Stimulated activated CD4-positive, alpha-beta T cell treated with anti-CD3 and anti-CD28 coated beads, Interleukin-1b, Interleukin-23, amount 100 ng/mL, for 24 hours (primary cell): Measurements from ENCODE around the gene HCN2.
"Not testable (repeated sequence)": the region's sequence is repeated elsewhere in the genome, so short reads cannot be mapped to it uniquely, and the experiment has no call there.

Experiments
- DNase-seq, 4 experiments: peaks; one replicate each; pipeline ENCODE4 v3.0.0-alpha.2; 2020; ENCODE audit warnings: low read depth in 4 of 4, low spot score in 1 of 4

Gene HCN2

GRCh38 chr19:602391-603301 is 13.0 kb downstream of the HCN2 start:
- DNase-seq: no peak

DNA sequence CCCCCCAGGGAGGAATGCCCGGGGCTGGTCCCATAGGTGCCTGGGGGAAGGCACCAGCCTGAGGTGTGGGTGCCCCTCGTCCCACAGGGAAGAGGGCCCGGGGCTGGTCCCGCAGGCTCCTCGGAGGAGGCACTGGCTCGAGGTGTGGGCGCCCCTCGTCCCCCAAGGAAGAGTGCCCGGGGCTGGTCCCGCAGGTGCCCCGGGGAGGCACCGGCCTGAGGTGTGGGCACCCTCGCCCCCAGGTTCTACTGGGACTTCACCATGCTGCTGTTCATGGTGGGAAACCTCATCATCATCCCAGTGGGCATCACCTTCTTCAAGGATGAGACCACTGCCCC is 13.6 kb downstream of the HCN2 start:
- DNase-seq: not testable (repeated sequence)

DNA sequence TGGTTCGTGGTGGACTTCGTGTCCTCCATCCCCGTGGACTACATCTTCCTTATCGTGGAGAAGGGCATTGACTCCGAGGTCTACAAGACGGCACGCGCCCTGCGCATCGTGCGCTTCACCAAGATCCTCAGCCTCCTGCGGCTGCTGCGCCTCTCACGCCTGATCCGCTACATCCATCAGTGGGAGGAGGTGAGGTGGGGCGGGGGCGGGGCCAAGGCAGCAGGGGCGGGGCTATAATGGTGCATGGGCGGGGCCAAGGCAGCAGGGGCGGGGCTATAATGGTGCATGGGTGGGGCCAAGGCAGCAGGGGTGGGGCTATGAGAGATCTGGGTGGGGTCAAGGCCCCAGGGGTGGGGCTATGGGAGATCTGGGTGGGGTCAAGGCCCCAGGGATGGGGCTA is 14.1 kb downstream of the HCN2 start:
- DNase-seq: not testable (repeated sequence)

GRCh38 chr19:604355-604754 is 14.7 kb downstream of the HCN2 start:
- DNase-seq: peak in 1 of 4 experiments; percentile 38

DNA sequence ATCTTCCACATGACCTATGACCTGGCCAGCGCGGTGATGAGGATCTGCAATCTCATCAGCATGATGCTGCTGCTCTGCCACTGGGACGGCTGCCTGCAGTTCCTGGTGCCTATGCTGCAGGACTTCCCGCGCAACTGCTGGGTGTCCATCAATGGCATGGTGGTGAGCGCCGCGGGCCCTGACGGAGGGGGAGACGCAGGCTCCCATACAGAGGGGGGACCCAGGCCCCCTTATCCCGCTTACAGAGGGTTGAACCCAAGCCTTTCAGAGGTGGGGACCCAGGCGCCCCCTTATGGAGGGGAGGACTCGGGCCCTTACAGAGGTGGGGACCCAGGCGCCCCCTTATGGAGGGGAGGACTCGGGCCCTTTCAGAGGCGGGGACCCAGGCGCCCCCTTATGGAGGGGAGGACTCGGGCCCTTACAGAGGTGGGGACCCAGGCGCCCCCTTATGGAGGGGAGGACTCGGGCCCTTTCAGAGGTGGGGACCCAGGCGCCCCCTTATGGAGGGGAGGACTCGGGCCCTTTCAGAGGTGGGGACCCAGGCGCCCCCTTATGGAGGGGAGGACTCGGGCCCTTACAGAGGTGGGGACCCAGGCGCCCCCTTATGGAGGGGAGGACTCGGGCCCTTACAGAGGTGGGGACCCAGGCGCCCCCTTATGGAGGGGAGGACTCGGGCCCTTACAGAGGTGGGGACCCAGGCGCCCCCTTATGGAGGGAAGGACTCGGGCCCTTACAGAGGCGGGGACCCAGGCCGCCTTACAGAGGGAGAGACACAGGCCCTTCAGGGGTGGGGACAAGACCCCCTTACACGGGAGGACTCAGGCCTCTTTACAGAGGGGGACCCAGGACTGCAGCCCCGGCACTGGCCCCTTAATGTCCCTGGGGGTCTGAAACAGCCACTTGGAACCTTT is 15.6 kb downstream of the HCN2 start:
- DNase-seq: not testable (repeated sequence)

- no peak for DNase-seq
Measured at GRCh38 chr19:607301-608154, 17.8 kb downstream of the HCN2 start.

DNA sequence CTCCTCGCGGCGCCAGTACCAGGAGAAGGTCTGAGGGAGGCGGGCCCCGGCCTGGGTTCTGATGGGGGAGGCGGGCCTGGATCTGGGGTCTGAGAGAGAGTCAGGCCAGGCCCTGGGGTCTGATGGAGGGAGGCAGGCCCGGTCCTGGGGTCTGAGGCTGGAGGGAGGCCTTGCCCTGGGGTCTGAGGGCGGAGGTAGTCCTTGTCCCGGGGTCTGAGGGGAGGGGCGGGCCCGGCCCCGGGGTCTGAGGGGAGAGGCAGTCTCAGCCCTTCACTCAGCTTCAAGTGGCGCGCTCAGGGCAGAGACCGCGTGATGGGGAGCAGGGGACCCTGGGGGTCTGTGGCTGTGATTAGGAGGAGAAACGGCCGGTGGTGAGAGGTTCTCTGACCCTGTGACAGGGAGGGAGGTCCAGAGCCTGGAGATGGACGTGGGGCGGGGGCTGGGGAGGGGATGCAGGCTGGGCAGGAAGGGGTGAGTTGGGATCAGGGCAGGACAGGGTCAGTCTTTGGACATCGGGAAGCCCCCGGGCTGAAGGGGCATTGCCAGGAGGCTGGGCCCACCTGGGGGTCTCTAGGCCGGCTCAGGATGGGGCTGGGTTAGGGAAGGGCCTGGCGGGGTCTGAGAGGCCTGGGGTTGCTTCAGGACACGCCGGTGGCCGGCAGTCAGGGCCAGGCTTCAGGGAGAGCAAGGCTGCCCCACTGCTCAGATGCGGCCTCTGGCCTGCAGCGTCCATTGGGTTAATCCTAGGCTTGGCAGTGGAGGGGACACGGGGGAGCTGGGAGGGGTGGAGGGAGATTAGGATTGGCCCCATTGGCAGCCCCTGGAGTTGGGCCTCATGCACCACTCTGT is 18.7 kb downstream of the HCN2 start:
- DNase-seq: no peak

DNA sequence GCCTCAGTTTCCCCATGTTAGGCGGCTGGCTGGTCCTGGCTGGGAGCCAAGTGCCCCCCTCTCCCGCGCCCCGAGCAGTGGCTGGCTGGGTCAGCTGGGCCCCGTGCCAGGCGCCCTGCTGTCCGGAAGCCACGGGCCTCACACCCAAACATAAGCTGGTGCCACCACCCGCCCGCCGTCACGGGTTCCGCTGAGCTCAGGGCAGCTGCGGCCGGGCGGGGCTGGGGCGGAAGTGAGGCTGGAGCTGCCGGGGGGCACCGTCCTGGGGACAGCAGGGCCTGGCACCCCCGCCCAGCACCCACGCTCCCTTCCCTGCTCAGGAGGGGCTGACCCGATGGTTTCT is 19.3 kb downstream of the HCN2 start:
- DNase-seq: no peak

DNA sequence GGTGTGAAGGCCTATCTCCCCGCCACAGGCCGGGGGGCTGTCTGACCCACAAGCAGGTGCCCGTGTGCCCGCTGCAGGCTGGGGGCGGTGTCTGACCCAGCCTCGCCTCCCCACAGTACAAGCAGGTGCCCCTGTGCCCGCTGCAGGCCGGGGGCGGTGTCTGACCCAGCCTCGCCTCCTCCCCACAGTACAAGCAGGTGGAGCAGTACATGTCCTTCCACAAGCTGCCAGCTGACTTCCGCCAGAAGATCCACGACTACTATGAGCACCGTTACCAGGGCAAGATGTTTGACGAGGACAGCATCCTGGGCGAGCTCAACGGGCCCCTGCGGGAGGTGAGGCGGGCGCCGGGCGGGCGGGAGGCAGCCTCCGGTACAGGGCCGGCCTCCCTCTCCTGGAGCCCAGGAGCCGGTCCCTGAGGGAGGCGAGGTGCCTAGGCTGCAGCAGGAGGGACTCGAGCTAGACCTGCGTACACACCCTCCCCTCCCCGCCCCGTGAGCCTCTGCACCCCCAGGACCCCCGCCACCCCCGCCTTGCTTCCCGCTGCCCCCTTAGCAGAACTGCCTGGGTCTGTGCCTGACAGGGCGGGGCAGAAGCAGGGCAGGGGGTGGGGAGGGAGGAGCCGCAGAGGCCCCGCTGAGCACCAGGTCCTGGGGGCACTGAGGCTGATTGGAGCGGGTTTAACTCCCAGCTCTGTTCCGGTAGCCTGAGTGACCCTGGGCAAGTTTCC is 20.6 kb downstream of the HCN2 start:
- no peak for DNase-seq

DNA sequence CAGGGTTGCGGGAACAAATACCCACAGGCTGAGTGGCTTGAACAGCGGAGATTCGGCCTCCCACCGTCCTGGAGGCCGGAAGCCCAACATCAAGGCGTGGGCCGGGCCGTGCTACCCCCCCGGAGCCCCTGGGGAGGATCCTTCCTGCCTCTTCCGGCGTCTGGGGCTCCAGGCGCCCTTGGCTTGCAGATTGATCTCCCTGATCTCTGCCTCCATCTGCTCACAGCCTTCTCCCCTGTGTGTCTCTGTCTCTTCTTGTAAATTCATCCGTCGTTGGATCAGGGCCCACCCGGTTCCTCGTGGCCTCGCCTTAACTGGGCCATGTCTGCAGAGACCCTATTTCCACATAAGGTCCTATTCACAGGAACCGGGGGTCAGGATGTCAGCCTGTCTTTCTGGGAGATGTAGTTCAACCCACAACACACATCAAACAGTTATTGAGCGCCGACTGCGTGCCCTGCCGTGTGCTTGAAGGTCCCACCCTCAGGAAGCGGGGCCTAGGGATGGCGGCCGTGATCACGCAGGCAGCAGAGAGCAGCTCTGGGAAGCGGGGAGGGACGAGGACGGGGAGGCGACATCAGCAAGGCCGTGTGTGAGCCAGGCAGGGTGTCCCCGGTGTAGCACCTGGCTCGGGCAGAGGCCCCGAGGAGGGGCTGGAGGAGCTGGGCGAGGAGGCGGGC is 21.3 kb downstream of the HCN2 start:
- peak in 2 of 4 experiments; percentile 28 to 52 for DNase-seq

GRCh38 chr19:611481-611868 is 21.8 kb downstream of the HCN2 start:
- peak in 3 of 4 experiments; percentile 46 to 63 (median 58) for DNase-seq

GRCh38 chr19:612941-613340 is 23.3 kb downstream of the HCN2 start:
- DNase-seq: no peak

DNA sequence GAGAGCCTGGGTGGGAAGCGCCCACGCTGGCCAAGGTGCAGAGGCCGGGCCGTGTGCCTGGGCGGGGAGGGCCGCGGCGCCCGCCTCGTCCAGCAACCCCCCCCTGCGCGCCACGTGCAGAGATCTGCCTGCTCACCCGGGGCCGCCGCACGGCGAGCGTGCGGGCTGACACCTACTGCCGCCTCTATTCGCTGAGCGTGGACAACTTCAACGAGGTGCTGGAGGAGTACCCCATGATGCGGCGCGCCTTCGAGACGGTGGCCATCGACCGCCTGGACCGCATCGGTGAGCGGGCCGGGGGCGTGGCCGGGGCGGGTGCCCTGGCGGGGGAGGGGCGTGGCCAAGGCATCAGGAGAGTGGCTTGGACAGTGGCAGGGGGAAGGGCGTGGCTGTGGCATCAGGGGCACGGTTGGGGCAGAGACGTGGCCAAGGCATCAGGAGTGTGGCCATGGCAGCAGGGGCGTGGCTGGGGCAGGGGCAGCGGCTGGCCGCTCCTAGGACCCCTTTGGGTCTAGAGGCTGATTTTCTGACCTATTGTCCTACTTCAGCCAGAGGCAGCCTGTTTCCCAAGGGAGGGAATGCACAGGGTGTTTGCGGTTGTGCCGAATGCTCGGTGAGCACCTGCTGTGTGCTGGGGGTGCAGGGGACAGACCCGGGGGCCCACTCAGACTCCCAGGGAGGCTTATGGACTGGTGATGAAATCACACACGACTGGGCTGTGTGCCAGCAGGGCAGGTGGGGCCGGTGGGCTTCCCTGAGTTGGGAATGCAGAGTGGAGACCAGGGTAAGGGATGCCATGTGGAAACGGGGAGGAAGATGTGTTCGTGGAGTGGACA is 24.3 kb downstream of the HCN2 start:
- no peak for DNase-seq

DNA sequence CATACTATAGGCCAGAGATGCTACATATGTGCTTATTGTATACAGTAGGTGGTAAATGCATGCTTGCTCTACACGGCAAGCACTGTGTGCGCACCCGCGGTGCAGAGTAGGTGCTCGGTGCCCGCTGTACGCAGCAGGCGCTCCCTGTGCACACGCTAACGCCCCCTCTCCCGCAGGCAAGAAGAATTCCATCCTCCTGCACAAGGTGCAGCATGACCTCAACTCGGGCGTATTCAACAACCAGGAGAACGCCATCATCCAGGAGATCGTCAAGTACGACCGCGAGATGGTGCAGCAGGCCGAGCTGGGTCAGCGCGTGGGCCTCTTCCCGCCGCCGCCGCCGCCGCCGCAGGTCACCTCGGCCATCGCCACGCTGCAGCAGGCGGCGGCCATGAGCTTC is 25.9 kb downstream of the HCN2 start:
- DNase-seq: no peak

DNA sequence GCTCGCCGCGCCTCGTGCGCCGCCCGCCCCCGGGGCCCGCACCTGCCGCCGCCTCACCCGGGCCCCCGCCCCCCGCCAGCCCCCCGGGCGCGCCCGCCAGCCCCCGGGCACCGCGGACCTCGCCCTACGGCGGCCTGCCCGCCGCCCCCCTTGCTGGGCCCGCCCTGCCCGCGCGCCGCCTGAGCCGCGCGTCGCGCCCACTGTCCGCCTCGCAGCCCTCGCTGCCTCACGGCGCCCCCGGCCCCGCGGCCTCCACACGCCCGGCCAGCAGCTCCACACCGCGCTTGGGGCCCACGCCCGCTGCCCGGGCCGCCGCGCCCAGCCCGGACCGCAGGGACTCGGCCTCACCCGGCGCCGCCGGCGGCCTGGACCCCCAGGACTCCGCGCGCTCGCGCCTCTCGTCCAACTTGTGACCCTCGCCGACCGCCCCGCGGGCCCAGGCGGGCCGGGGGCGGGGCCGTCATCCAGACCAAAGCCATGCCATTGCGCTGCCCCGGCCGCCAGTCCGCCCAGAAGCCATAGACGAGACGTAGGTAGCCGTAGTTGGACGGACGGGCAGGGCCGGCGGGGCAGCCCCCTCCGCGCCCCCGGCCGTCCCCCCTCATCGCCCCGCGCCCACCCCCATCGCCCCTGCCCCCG is 26.5 kb downstream of the HCN2 start:
- DNase-seq: no peak

DNA sequence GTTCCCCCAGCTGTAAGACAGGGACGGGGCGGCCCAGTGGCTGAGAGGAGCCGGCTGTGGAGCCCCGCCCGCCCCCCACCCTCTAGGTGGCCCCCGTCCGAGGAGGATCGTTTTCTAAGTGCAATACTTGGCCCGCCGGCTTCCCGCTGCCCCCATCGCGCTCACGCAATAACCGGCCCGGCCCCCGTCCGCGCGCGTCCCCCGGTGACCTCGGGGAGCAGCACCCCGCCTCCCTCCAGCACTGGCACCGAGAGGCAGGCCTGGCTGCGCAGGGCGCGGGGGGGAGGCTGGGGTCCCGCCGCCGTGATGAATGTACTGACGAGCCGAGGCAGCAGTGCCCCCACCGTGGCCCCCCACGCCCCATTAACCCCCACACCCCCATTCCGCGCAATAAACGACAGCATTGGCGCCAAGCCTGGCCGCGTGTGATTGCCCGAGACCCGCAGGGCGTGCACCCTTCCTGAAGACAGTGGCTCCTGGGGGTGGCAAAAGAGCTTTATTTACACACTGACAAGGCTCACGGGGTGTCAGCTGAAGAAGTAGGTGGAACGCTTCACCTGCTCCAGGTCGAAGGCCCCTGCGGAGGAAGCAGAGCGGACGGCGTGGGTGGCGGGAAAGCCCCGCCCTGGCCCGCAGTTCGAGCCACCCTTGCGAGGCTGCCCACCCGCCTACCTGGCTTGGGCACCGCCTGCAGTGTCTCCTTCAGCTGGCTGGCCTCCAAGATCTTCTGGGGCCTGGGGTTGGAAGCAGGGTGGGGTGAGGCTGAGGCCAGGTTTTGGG is 27.3 kb downstream of the HCN2 start:
- DNase-seq: no peak
